GM12873 (cell line): ENCODE measurements around the gene KCNH2.

Experiments
- CTCF ChIP-seq: IDR thresholded peaks from 2 replicates; pipeline ENCODE4 v1.5.1; 2012; ENCODE audit warnings: low read depth, mild to moderate bottlenecking, moderate library complexity, low read length, control low read depth; ENCODE audit not compliant: insufficient read depth; ENCODE audit errors: missing control alignments

Gene KCNH2

GRCh38 chr7:151013733-151014497, 35.8 kb upstream of the KCNH2 start:
- peak; percentile 28 for TF ChIP-seq CTCF

GRCh38 chr7:151013356-151013732, 35.2 kb upstream of the KCNH2 start:
- TF ChIP-seq CTCF: no peak

- TF ChIP-seq CTCF: peak; percentile 58
These were observed 34.8 kb upstream of the KCNH2 start for GRCh38 chr7:151012911-151013347.

GRCh38 chr7:151012031-151012692, 34.0 kb upstream of the KCNH2 start:
- TF ChIP-seq CTCF: no peak

- TF ChIP-seq CTCF: no peak
These were observed 32.9 kb upstream of the KCNH2 start for GRCh38 chr7:151011097-151011409.

- no peak for TF ChIP-seq CTCF
These were observed 32.4 kb upstream of the KCNH2 start for GRCh38 chr7:151010307-151011096.

GRCh38 chr7:151010037-151010306, 31.9 kb upstream of the KCNH2 start:
- no peak for TF ChIP-seq CTCF
